IMR-90 (cell line): Measurements from ENCODE around the gene PDE11A. TPM values are rescaled to one million over a fixed set of nuclear protein-coding genes. Genes with fewer than 3 reads are reported as not detected.

Source experiments
- ATAC-seq: fragments of 200-7000 bp; cut with Tn5 transposase; 2 replicates; pipeline ENCODE4 v1.9.1; 2020; ENCODE audit warnings: low read depth, mild to moderate bottlenecking, moderate library complexity
- BruUV-seq: library from RNA; stranded (reverse); fragments of 400-500 nt; replicated peaks from 2 replicates; lab custom pipeline; 2021; lab: Mats Ljungman, UMichigan
- CTCF ChIA-PET: fragments of 300-600 bp; formaldehyde crosslinking; extraction: SDS; loops from one replicate; lab custom pipeline; 2021; ENCODE audit warnings: antibody characterized with exemption; lab: Yijun Ruan, JAX
- POLR2A ChIA-PET: fragments of 300-600 bp; sonication (Branson Sonifier 250); formaldehyde crosslinking; loops from one replicate; lab custom pipeline; 2022; ENCODE audit warnings: antibody characterized with exemption; ENCODE audit not compliant: unreplicated experiment; lab: Charles Lee
- DNase-seq: peaks from one replicate; pipeline ENCODE4 v3.0.0; 2013
- H2AFZ ChIP-seq: replicated peaks from 2 replicates; pipeline ENCODE3; 2013; ENCODE audit warnings: low read length, mild to moderate bottlenecking; ENCODE audit not compliant: poor library complexity
- H2AK5ac ChIP-seq: 2 replicates; pipeline ENCODE4 v1.6.1; 2013; ENCODE audit warnings: low read depth, low read length, inconsistent platforms
- H2AK9ac ChIP-seq: replicated peaks from 2 replicates; pipeline ENCODE3; 2013; ENCODE audit warnings: mild to moderate bottlenecking, low read depth, low read length, moderate library complexity; ENCODE audit not compliant: poor library complexity
- H2BK120ac ChIP-seq: 2 replicates; pipeline ENCODE4 v1.6.1; 2013; ENCODE audit warnings: low read depth, low read length, inconsistent platforms
- H2BK15ac ChIP-seq: 3 replicates; pipeline ENCODE4 v1.6.1; 2013; ENCODE audit warnings: low read depth, low read length, inconsistent platforms
- H2BK20ac ChIP-seq: 2 replicates; pipeline ENCODE4 v1.6.1; 2013; ENCODE audit warnings: low read depth, mild to moderate bottlenecking, inconsistent platforms, low read length, moderate library complexity
- H2BK5ac ChIP-seq: 2 replicates; pipeline ENCODE4 v1.6.1; 2013; ENCODE audit warnings: mild to moderate bottlenecking, low read depth, low read length, inconsistent platforms; ENCODE audit not compliant: poor library complexity, severe bottlenecking
- H3K14ac ChIP-seq: replicated peaks from 2 replicates; pipeline ENCODE4 v1.6.1; 2013; ENCODE audit warnings: low read depth, low read length, inconsistent platforms
- H3K18ac ChIP-seq: 2 replicates; pipeline ENCODE4 v1.6.1; 2013; ENCODE audit warnings: low read depth, low read length, control low read depth
- H3K23ac ChIP-seq: 2 replicates; pipeline ENCODE4 v1.6.1; 2013; ENCODE audit warnings: low read depth, low read length, inconsistent platforms
- H3K27ac ChIP-seq: 2 replicates; pipeline ENCODE4 v1.5.1; 2013; ENCODE audit warnings: mild to moderate bottlenecking, control low read depth, low read length; ENCODE audit not compliant: insufficient read depth
- H3K27me3 ChIP-seq: 2 replicates; pipeline ENCODE4 v1.6.1; 2013; ENCODE audit warnings: low read length; ENCODE audit not compliant: control insufficient read depth, insufficient read depth
- H3K36me3 ChIP-seq: 2 replicates; pipeline ENCODE4 v1.6.1; 2013; ENCODE audit warnings: low read length, mixed read lengths; ENCODE audit not compliant: control insufficient read depth, insufficient read depth
- H3K4ac ChIP-seq: 2 replicates; pipeline ENCODE4 v1.6.1; 2013; ENCODE audit warnings: low read depth, low read length, inconsistent platforms
- H3K4me1 ChIP-seq: 2 replicates; pipeline ENCODE4 v1.6.1; 2013; ENCODE audit warnings: low read length, mixed read lengths; ENCODE audit not compliant: control insufficient read depth, insufficient read depth
- H3K4me2 ChIP-seq: 2 replicates; pipeline ENCODE4 v1.6.1; 2013; ENCODE audit warnings: low read depth, mild to moderate bottlenecking, control low read depth, low read length, moderate library complexity
- H3K4me3 ChIP-seq: 2 replicates; pipeline ENCODE4 v1.5.1; 2013; ENCODE audit warnings: low read depth, mild to moderate bottlenecking, control low read depth, low read length, moderate library complexity; ENCODE audit not compliant: insufficient read depth
- H3K56ac ChIP-seq: 2 replicates; pipeline ENCODE4 v1.6.1; 2013; ENCODE audit warnings: low read length, inconsistent platforms; ENCODE audit not compliant: insufficient read depth; ENCODE audit errors: extremely low read depth
- H3K79me1 ChIP-seq, 2 experiments: 2 replicates each; pipeline ENCODE4 v1.6.1; 2013; ENCODE audit warnings: low read length in 2 of 2, inconsistent platforms in 1 of 2, low read depth in 1 of 2
- H3K9ac ChIP-seq: 2 replicates; pipeline ENCODE4 v1.6.1; 2013; ENCODE audit warnings: low read depth, low read length, control low read depth
- H3K9me1 ChIP-seq: 2 replicates; pipeline ENCODE4 v1.6.1; 2013; ENCODE audit warnings: low read length, inconsistent platforms; ENCODE audit not compliant: insufficient read depth
- H3K9me3 ChIP-seq: 2 replicates; pipeline ENCODE4 v1.6.1; 2013; ENCODE audit warnings: low read length; ENCODE audit not compliant: control insufficient read depth, insufficient read depth
- H4K20me1 ChIP-seq: 2 replicates; pipeline ENCODE4 v1.6.1; 2013; ENCODE audit warnings: low read length, inconsistent platforms; ENCODE audit not compliant: insufficient read depth
- H4K5ac ChIP-seq: 2 replicates; pipeline ENCODE4 v1.6.1; 2013; ENCODE audit warnings: mild to moderate bottlenecking, low read depth, low read length, control low read depth
- H4K8ac ChIP-seq, 2 experiments: 2 replicates each; pipeline ENCODE4 v1.6.1; 2013; ENCODE audit warnings: low read depth in 2 of 2, low read length in 2 of 2, control low read depth in 1 of 2, inconsistent platforms in 1 of 2
- H4K91ac ChIP-seq: 2 replicates; pipeline ENCODE4 v1.6.1; 2013; ENCODE audit warnings: low read depth, low read length, inconsistent platforms; ENCODE audit not compliant: insufficient read depth
- BHLHE40 ChIP-seq: fragments of 150-350 bp; IDR thresholded peaks from 2 replicates; pipeline ENCODE4 v1.6.1; 2016; ENCODE audit warnings: mild to moderate bottlenecking, low read depth, low read length
- CHD1 ChIP-seq: IDR thresholded peaks from 2 replicates; pipeline ENCODE4 v1.6.1; 2012; ENCODE audit warnings: low read depth, low read length, improper control_type of control experiment
- FOS ChIP-seq: fragments of 150-350 bp; IDR thresholded peaks from 2 replicates; pipeline ENCODE4 v1.6.1; 2016; ENCODE audit warnings: low read depth, low read length
- MAFK ChIP-seq: IDR thresholded peaks from 2 replicates; pipeline ENCODE4 v1.6.1; 2012; ENCODE audit warnings: low read depth, low read length, improper control_type of control experiment
- MAZ ChIP-seq: IDR thresholded peaks from 2 replicates; pipeline ENCODE4 v1.6.1; 2012; ENCODE audit warnings: low read depth, mild to moderate bottlenecking, low read length, improper control_type of control experiment, moderate library complexity, borderline replicate concordance
- NFE2L2 ChIP-seq: fragments of 150-350 bp; IDR thresholded peaks from 2 replicates; pipeline ENCODE4 v1.6.1; 2016; ENCODE audit warnings: low read depth, mild to moderate bottlenecking, low read length
- POLR2A ChIP-seq: IDR thresholded peaks from 2 replicates; pipeline ENCODE4 v1.6.1; 2012; ENCODE audit warnings: mild to moderate bottlenecking, low read depth, low read length
- RFX5 ChIP-seq: IDR thresholded peaks from 2 replicates; pipeline ENCODE4 v1.8.0; 2012; ENCODE audit warnings: low read depth, mild to moderate bottlenecking, low read length, moderate library complexity
- SMC3 ChIP-seq: fragments of 150-350 bp; IDR thresholded peaks from 2 replicates; pipeline ENCODE4 v1.6.1; 2016; ENCODE audit warnings: low read depth, mild to moderate bottlenecking, antibody characterized with exemption, low read length, moderate library complexity
- WGBS, 2 experiments: methylation state at CpG; one replicate each; pipeline versions ENCODE4 v1.1.5 to v1.1.7; 2013; ENCODE audit warnings: missing lambda C conversion rate in 2 of 2; ENCODE audit not compliant: insufficient read length in 1 of 2; ENCODE audit errors: extremely low coverage in 2 of 2; 5-methylcytosine and 5-hydroxymethylcytosine counted together
- dilution Hi-C: fragments of 300-500 bp; cut with HindIII; formaldehyde crosslinking; loops from one replicate; pipeline ENCODE4 v1.14.3; 2018; ENCODE audit warnings: low sequenced_read_pairs; ENCODE audit not compliant: unreplicated experiment
- in situ Hi-C: fragments of 300-500 bp; cut with MboI; formaldehyde crosslinking; loops from 3 replicates; pipeline ENCODE4 v1.14.3; 2019; ENCODE audit warnings: low sequenced_read_pairs, inconsistent platforms, mixed read lengths
- intact Hi-C: fragments of 100-400 bp; cut with micrococcal nuclease; formaldehyde crosslinking; loops from 2 replicates; pipeline ENCODE4 v1.10.0; 2022
- polyA plus RNA-seq, 3 experiments: library from polyadenylated mRNA; depleted of rRNA; stranded (reverse); fragments of >200 nt; gene quantifications; 2 replicates each; pipeline ENCODE4 v1.2.3, GENCODE V29; 2012; ENCODE audit warnings: low replicate concordance in 1 of 3
- total RNA-seq: library from RNA; depleted of rRNA; stranded (reverse); fragments of >200 nt; gene quantifications from 2 replicates; pipeline ENCODE4 v1.2.3, GENCODE V29; 2012

PDE11A gene
- total and polyA plus RNA-seq, 2 of the 4 experiments (the other 2 are of a cell fraction) = 0.21 to 0.72 TPM

DNA sequence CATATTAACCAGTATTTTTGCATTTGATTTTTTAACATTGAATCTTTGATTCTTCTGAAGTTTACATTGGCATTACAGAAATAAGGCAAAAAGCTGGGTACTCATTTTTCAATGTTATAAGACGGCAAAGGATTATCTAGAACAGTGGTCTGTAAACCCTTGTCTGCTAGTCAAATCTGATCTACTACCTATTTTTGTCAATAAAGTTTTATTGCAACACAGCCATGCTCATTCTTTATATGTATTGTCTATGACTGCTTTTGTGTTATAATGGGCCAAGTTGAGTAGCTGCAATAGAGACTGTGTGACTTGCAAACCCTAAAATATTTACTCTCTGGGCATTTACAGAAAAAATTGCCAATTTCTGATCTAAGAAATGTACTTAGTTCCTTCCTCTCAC is 181.0 kb downstream of the PDE11A start:
- no peak overlapping the region for H3K4ac ChIP-seq
- H3K18ac ChIP-seq = no peak overlapping the region
- BruUV-seq = no TSS peak
- no peak overlapping the region for H4K91ac ChIP-seq
- H3K4me2 ChIP-seq = no peak overlapping the region
- H2BK20ac ChIP-seq = no peak overlapping the region
- dilution Hi-C loops (no loop called here), intact Hi-C loops (no loop called here), in situ Hi-C loops (no loop called here)
- no peak overlapping the region for H4K5ac ChIP-seq
- no peaks in the 10 kb centered on the region for H3K4me1 ChIP-seq
- no peak overlapping the region for H3K56ac ChIP-seq
- no peak overlapping the region for H2AK5ac ChIP-seq
- no peak overlapping the region for H3K23ac ChIP-seq
- H2AFZ ChIP-seq = no peak overlapping the region
- DNase-seq (no peak), ATAC-seq (no peak)
- no peak overlapping the region for H2BK120ac ChIP-seq
- no peak overlapping the region for H3K9ac ChIP-seq
- H4K8ac ChIP-seq = no peak overlapping the region
- H2BK15ac ChIP-seq = no peak overlapping the region
- H3K79me1 ChIP-seq = no peaks in the 10 kb centered on the region
- no peak overlapping the region for H2BK5ac ChIP-seq
- WGBS, 2 experiments = no CpG with 5 or more reads among the region's 1 CpG
- H3K9me1 ChIP-seq = no peaks in the 10 kb centered on the region
- H3K27ac ChIP-seq = no peak overlapping the region
- no peak overlapping the region for H2AK9ac ChIP-seq
- TF ChIP-seq RFX5 (no peak), MAFK (no peak), SMC3 (no peak), FOS (no peak), POLR2A (no peak), NFE2L2 (no peak), BHLHE40 (no peak), MAZ (no peak), CHD1 (no peak)
- no peak overlapping the region for H3K4me3 ChIP-seq
- H3K36me3 ChIP-seq = no peaks in the 10 kb centered on the region
- POLR2A ChIA-PET = no interaction called here
- CTCF ChIA-PET = no interaction called here
- no peak overlapping the region for H3K14ac ChIP-seq
- no peaks in the 10 kb centered on the region for H4K20me1 ChIP-seq
- H3K9me3 ChIP-seq = no peaks in the 10 kb centered on the region
- H3K27me3 ChIP-seq = no peaks in the 10 kb centered on the region
